PFSK-1 (cell line): ENCODE results near the gene ADAMTS7.

Source experiments
- FOXP2 ChIP-seq: optimal IDR thresholded peaks from 2 replicates; pipeline ENCODE3; 2011; ENCODE audit warnings: borderline replicate concordance, control low read depth, inconsistent platforms; ENCODE audit not compliant: insufficient read depth; ENCODE audit errors: extremely low read length, extremely low read depth
- POLR2AphosphoS5 ChIP-seq: IDR thresholded peaks from 2 replicates; pipeline ENCODE4 v1.6.1; 2012; ENCODE audit warnings: low read depth, mild to moderate bottlenecking, control low read depth, low read length, moderate library complexity
- REST ChIP-seq, 2 experiments: IDR thresholded peaks; 2 replicates each; pipeline versions ENCODE4 v1.6.1 to v1.8.0; 2011 to 2012; ENCODE audit warnings: low read depth in 2 of 2, low read length in 2 of 2, control low read depth in 1 of 2, inconsistent platforms in 1 of 2, mild to moderate bottlenecking in 1 of 2, moderate library complexity in 1 of 2; ENCODE audit not compliant: insufficient read depth in 1 of 2
- SIN3A ChIP-seq: IDR thresholded peaks from 2 replicates; pipeline ENCODE4 v1.6.1; 2012; ENCODE audit warnings: mild to moderate bottlenecking, low read length, moderate library complexity, borderline replicate concordance; ENCODE audit not compliant: insufficient read depth
- TAF1 ChIP-seq: IDR thresholded peaks from 2 replicates; pipeline ENCODE4 v1.6.1; 2012; ENCODE audit warnings: low read length, control low read depth, borderline replicate concordance; ENCODE audit not compliant: insufficient read depth

Gene ADAMTS7

GRCh38 chr15:78740904-78741274 lies 70.4 kb downstream of the ADAMTS7 start:
- TF ChIP-seq POLR2AphosphoS5 (no peak), TAF1 (no peak), REST (IDR thresholded peaks at IDR 0.05; ENCODE audit: insufficient read depth in 1 of 2, low read depth in 2 of 2, low read length in 2 of 2) (no peak), FOXP2 (no peak), SIN3A (no peak)

- no peak for TF ChIP-seq FOXP2
- TF ChIP-seq POLR2AphosphoS5 = no peak
- no peak for TF ChIP-seq TAF1
- no peak for TF ChIP-seq SIN3A
- no peak for TF ChIP-seq REST (IDR thresholded peaks at IDR 0.05; ENCODE audit: insufficient read depth in 1 of 2, low read depth in 2 of 2, low read length in 2 of 2)
Observed at GRCh38 chr15:78739996-78740903, 71.0 kb downstream of the ADAMTS7 start.

- TF ChIP-seq REST (IDR thresholded peaks at IDR 0.05; ENCODE audit: insufficient read depth in 1 of 2, low read depth in 2 of 2, low read length in 2 of 2) = no peak
Observed at GRCh38 chr15:78739206-78739605, 72.1 kb downstream of the ADAMTS7 start.

- TF ChIP-seq FOXP2 (no peak), TAF1 (no peak), POLR2AphosphoS5 (no peak), SIN3A (no peak), REST (IDR thresholded peaks at IDR 0.05; ENCODE audit: insufficient read depth in 1 of 2, low read depth in 2 of 2, low read length in 2 of 2) (no peak)
Observed at GRCh38 chr15:78737187-78737820, 74.0 kb downstream of the ADAMTS7 start.
